WTC11 (cell line): ENCODE measurements around the gene RND3. TPM values are rescaled to one million over a fixed set of nuclear protein-coding genes. Genes with fewer than 3 reads are reported as not detected.

Experiments used
- ATAC-seq: fragments of 200-7000 bp; cut with Tn5 transposase; 2 replicates; pipeline ENCODE4 v1.10.0; 2021; ENCODE audit warnings: mild to moderate bottlenecking, moderate library complexity
- CTCF ChIA-PET: fragments of 300-600 bp; sonication (Branson Sonifier 250); formaldehyde crosslinking; loops from one replicate; lab custom pipeline; 2021; ENCODE audit warnings: antibody characterized with exemption; lab: Charles Lee
- POLR2A ChIA-PET: fragments of 350-600 bp; sonication (Branson Sonifier 250); formaldehyde crosslinking; loops from one replicate; lab custom pipeline; 2021; ENCODE audit warnings: antibody characterized with exemption; lab: Charles Lee
- DNase-seq: peaks from one replicate; pipeline ENCODE4 v3.0.0; 2021; ENCODE audit warnings: low spot score
- H3K27ac Mint-ChIP-seq: 2 replicates; pipeline ENCODE4 v1.8.0; 2021; ENCODE audit warnings: mixed read lengths
- H3K27me3 Mint-ChIP-seq: 2 replicates; pipeline ENCODE4 v1.8.0; 2021; ENCODE audit warnings: low read depth, mild to moderate bottlenecking, moderate library complexity, mixed read lengths
- H3K36me3 Mint-ChIP-seq: 2 replicates; pipeline ENCODE4 v1.8.0; 2021; ENCODE audit warnings: mixed read lengths
- H3K4me1 Mint-ChIP-seq: 2 replicates; pipeline ENCODE4 v1.8.0; 2022; ENCODE audit warnings: mixed read lengths
- H3K4me3 Mint-ChIP-seq: 2 replicates; pipeline ENCODE4 v1.8.0; 2021; ENCODE audit warnings: mild to moderate bottlenecking, moderate library complexity, mixed read lengths
- H3K9me3 Mint-ChIP-seq: 2 replicates; pipeline ENCODE4 v1.8.0; 2021; ENCODE audit warnings: mixed read lengths
- ARID4B ChIP-seq: sonication (generic); formaldehyde crosslinking; IDR thresholded peaks from 2 replicates; pipeline ENCODE4 v1.8.0; 2023; ENCODE audit warnings: missing genetic modification reagents, mild to moderate bottlenecking, borderline replicate concordance
- CREM ChIP-seq: sonication (generic); formaldehyde crosslinking; IDR thresholded peaks from 2 replicates; pipeline ENCODE4 v1.8.1; 2022; ENCODE audit warnings: mild to moderate bottlenecking, missing genetic modification reagents, moderate library complexity
- ETV6 ChIP-seq: sonication (generic); formaldehyde crosslinking; IDR thresholded peaks from 2 replicates; pipeline ENCODE4 v1.8.1; 2022; ENCODE audit warnings: mild to moderate bottlenecking, missing genetic modification reagents
- FOXK1 ChIP-seq: sonication (generic); formaldehyde crosslinking; IDR thresholded peaks from 2 replicates; pipeline ENCODE4 v1.8.0; 2022; ENCODE audit warnings: mild to moderate bottlenecking, moderate library complexity, missing genetic modification reagents
- FOXP1 ChIP-seq: sonication (generic); formaldehyde crosslinking; IDR thresholded peaks from 2 replicates; pipeline ENCODE4 v1.8.0; 2022; ENCODE audit warnings: missing genetic modification reagents, mild to moderate bottlenecking, moderate library complexity, borderline replicate concordance
- IRF2 ChIP-seq: sonication (generic); formaldehyde crosslinking; IDR thresholded peaks from 2 replicates; pipeline ENCODE4 v1.8.0; 2022; ENCODE audit warnings: low read depth, missing genetic modification reagents, borderline replicate concordance
- NR1H2 ChIP-seq: sonication (generic); formaldehyde crosslinking; IDR thresholded peaks from 2 replicates; pipeline ENCODE4 v1.9.0; 2021; ENCODE audit warnings: mild to moderate bottlenecking, moderate library complexity, missing genetic modification reagents
- PRRX2 ChIP-seq: fragments of 250-450 bp; sonication (Bioruptor Pico); IDR thresholded peaks from 2 replicates; pipeline ENCODE4 v1.8.0; 2021; ENCODE audit warnings: mild to moderate bottlenecking
- RORB ChIP-seq: fragments of 250-450 bp; sonication (Bioruptor Pico); IDR thresholded peaks from 2 replicates; pipeline ENCODE4 v1.9.0; 2021; ENCODE audit warnings: mild to moderate bottlenecking
- SP1 ChIP-seq: sonication (generic); formaldehyde crosslinking; conservative IDR thresholded peaks from 2 replicates; pipeline ENCODE4 v1.8.1; 2022; ENCODE audit warnings: missing genetic modification reagents
- STAT6 ChIP-seq: sonication (generic); formaldehyde crosslinking; conservative IDR thresholded peaks from 2 replicates; pipeline ENCODE4 v1.8.1; 2023; ENCODE audit warnings: mild to moderate bottlenecking, low read depth, missing genetic modification reagents, moderate library complexity
- TCF7 ChIP-seq: sonication (generic); formaldehyde crosslinking; IDR thresholded peaks from 2 replicates; pipeline ENCODE4 v1.8.0; 2022; ENCODE audit warnings: mild to moderate bottlenecking, low read depth, missing genetic modification reagents, moderate library complexity
- TEAD4 ChIP-seq: sonication (generic); formaldehyde crosslinking; IDR thresholded peaks from 2 replicates; pipeline ENCODE4 v1.8.0; 2022; ENCODE audit warnings: mild to moderate bottlenecking, missing genetic modification reagents
- USF1 ChIP-seq: sonication (generic); formaldehyde crosslinking; IDR thresholded peaks from 2 replicates; pipeline ENCODE4 v1.8.0; 2022; ENCODE audit warnings: mild to moderate bottlenecking, missing genetic modification reagents
- ZNF138 ChIP-seq: sonication (generic); formaldehyde crosslinking; conservative IDR thresholded peaks from 2 replicates; pipeline ENCODE4 v1.8.1; 2022; ENCODE audit warnings: mild to moderate bottlenecking, moderate library complexity, missing genetic modification reagents
- ZNF263 ChIP-seq: sonication (generic); formaldehyde crosslinking; IDR thresholded peaks from 2 replicates; pipeline ENCODE4 v1.8.1; 2022; ENCODE audit warnings: low read depth, mild to moderate bottlenecking, moderate library complexity, missing genetic modification reagents
- ZNF317 ChIP-seq: sonication (generic); formaldehyde crosslinking; IDR thresholded peaks from 2 replicates; pipeline ENCODE4 v1.8.1; 2023; ENCODE audit warnings: low read depth, mild to moderate bottlenecking, moderate library complexity, missing genetic modification reagents, borderline replicate concordance
- ZNF425 ChIP-seq: fragments of 250-450 bp; sonication (Bioruptor Pico); conservative IDR thresholded peaks from 2 replicates; pipeline ENCODE4 v1.9.0; 2021; ENCODE audit warnings: mild to moderate bottlenecking
- total RNA-seq: library from RNA; stranded (reverse); gene quantifications from 3 replicates; pipeline ENCODE4 v1.2.3, GENCODE V29; 2021
- TF ChIP-seq, protein P1 (sequence below): sonication (generic); formaldehyde crosslinking; IDR thresholded peaks from 2 replicates; pipeline ENCODE4 v1.8.0; 2022; ENCODE audit warnings: mild to moderate bottlenecking, missing genetic modification reagents
- TF ChIP-seq, protein P2 (sequence below): sonication (generic); formaldehyde crosslinking; IDR thresholded peaks from 2 replicates; pipeline ENCODE4 v1.8.0; 2023; ENCODE audit warnings: missing genetic modification reagents
- TF ChIP-seq, protein P3 (sequence below): sonication (generic); formaldehyde crosslinking; IDR thresholded peaks from 2 replicates; pipeline ENCODE4 v1.8.1; 2023; ENCODE audit warnings: mild to moderate bottlenecking, moderate library complexity, missing genetic modification reagents

Gene RND3
- total RNA-seq, 1 experiment from 2014 or later, result 64.4 TPM

DNA sequence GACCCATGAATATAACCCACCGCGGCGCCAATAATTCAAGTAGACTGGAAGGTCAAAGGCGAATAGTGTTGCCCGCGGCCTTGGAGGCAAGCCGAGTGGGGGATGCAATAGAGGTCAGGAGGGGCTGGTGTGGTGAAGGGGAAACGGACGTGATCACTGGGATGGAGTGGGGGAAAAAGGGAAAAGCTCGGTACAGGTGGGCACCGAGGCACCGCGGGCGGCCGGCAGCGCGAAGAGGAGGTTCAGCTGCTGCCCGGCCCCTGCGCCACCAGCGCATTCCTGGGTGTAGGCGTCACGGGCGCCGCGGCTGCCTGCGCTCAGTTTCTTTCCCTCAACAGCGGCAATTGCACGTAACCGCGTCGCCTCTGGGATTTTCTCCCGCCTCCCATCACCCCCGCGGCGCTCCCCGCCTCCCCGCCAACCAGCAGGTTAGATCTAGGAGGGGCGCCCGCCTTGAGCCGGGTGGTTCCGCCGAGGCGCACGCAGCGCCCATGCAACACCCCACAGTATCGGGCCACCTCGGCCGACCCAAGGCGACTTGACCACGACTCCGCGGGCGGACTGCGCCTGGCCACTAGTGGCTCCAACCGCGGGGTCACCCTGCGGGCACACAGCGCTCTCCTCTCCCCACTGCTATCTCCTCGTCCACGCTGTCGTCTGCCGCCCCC is 1.5 kb downstream of the RND3 start (continued):
- TF ChIP-seq CREM (CRISPR knock-in tag) (no peak), NR1H2 (CRISPR knock-in tag) (no peak), ZNF317 (CRISPR knock-in tag) (0 out of 2 replicates have a peak, but pooled peaks have one; percentile 31), ZNF425 (CRISPR knock-in tag) (no peak), TCF7 (CRISPR knock-in tag) (peak; percentile 9; the same call in 1 of the 2 replicates), USF1 (CRISPR knock-in tag) (no peak; the same call in 1 of the 2 replicates), FOXP1 (CRISPR knock-in tag) (0 out of 2 replicates have a peak, but pooled peaks have one; percentile 6)

DNA sequence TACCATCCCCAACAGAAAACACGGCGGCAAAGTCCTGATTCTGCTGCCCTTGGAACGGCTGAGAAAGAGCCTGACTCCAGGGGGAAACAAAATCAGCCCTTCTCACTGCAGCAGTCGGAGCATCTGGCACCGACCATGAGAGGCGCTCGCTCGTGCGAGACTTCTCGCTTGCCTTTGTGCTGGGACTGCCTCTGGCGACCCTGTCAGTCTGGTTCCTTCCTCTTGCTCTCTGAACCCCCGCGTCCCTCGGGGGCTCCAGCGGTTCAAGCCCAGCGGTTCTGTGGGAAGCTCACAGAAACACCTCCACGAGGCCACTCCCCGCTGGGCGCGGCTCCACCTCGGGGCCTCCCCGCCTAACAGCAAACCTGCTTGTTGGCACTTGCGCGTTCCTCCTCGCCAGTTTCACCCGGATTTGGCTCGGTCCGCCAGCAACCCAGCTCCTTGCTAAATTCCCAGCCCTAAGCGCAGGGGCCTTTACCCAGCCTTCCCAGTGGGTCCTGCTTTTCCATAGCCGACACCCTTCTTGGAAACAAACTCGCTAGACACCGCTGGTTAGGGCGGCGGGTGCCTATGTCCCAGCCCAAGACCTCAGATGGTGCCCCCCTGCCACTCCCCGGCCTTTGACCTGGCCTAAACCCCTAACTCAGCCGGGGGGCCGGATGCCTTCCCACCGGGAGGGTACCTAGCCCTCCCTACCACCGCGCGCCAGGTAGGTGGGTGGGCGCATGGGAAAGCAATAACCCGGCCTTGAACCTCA is 2.2 kb downstream of the RND3 start:
- POLR2A ChIA-PET, result interaction anchor here (0.9 to 1.1 kb wide), 2 partner anchors 9 to 74 kb away, joined by 3 read pairs; no protein-coding TSS in a partner anchor
- peak overlapping the region; percentile 84 for H3K27ac Mint-ChIP-seq
- DNase-seq (peak; percentile 67), ATAC-seq (peak; percentile 58)
- H3K36me3 Mint-ChIP-seq, result peaks cover 40% of the 10 kb centered on the region
- H3K4me1 Mint-ChIP-seq, result peaks cover 50% of the 10 kb centered on the region
- no peaks in the 10 kb centered on the region for H3K27me3 Mint-ChIP-seq
- H3K9me3 Mint-ChIP-seq, result no peaks in the 10 kb centered on the region
- peak overlapping the region; percentile 97 for H3K4me3 Mint-ChIP-seq
- CTCF ChIA-PET, result interaction anchor here (1.0 to 1.3 kb wide), 2 partner anchors 753 to 887 kb away, joined by 3 to 4 read pairs; no protein-coding TSS in a partner anchor
- TF ChIP-seq FOXK1 (CRISPR knock-in tag) (no peak), RORB (no peak), ETV6 (CRISPR knock-in tag) (no peak), ZNF263 (CRISPR knock-in tag) (no peak), TEAD4 (CRISPR knock-in tag) (no peak), ZNF138 (CRISPR knock-in tag) (no peak), ARID4B (CRISPR knock-in tag) (0 out of 2 replicates have a peak, but pooled peaks have one; percentile 21), SP1 (CRISPR knock-in tag) (peak; percentile 44; the same call in 1 of the 2 replicates), STAT6 (no peak), PRRX2 (no peak), IRF2 (CRISPR knock-in tag) (no peak)
- TF ChIP-seq, protein P1, sequence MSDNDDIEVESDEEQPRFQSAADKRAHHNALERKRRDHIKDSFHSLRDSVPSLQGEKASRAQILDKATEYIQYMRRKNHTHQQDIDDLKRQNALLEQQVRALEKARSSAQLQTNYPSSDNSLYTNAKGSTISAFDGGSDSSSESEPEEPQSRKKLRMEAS, result peak; percentile 49; the same call in 1 of the 2 replicates
- TF ChIP-seq, protein P2, sequence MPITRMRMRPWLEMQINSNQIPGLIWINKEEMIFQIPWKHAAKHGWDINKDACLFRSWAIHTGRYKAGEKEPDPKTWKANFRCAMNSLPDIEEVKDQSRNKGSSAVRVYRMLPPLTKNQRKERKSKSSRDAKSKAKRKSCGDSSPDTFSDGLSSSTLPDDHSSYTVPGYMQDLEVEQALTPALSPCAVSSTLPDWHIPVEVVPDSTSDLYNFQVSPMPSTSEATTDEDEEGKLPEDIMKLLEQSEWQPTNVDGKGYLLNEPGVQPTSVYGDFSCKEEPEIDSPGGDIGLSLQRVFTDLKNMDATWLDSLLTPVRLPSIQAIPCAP (CRISPR knock-in tag), result no peak
- TF ChIP-seq, protein P3, sequence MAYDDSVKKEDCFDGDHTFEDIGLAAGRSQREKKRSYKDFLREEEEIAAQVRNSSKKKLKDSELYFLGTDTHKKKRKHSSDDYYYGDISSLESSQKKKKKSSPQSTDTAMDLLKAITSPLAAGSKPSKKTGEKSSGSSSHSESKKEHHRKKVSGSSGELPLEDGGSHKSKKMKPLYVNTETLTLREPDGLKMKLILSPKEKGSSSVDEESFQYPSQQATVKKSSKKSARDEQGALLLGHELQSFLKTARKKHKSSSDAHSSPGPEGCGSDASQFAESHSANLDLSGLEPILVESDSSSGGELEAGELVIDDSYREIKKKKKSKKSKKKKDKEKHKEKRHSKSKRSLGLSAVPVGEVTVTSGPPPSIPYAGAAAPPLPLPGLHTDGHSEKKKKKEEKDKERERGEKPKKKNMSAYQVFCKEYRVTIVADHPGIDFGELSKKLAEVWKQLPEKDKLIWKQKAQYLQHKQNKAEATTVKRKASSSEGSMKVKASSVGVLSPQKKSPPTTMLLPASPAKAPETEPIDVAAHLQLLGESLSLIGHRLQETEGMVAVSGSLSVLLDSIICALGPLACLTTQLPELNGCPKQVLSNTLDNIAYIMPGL (CRISPR knock-in tag), result no peak; the same call in 1 of the 2 replicates
